IMR-90 (cell line): ENCODE data around the gene SLC27A3. TPM values are rescaled to one million over a fixed set of nuclear protein-coding genes. Genes with fewer than 3 reads are reported as not detected.

Experiments used
- ATAC-seq: fragments of 200-7000 bp; cut with Tn5 transposase; 2 replicates; pipeline ENCODE4 v1.9.1; 2020; ENCODE audit warnings: low read depth, mild to moderate bottlenecking, moderate library complexity
- BruUV-seq: library from RNA; stranded (reverse); fragments of 400-500 nt; replicated peaks from 2 replicates; lab custom pipeline; 2021; lab: Mats Ljungman, UMichigan
- CTCF ChIA-PET: fragments of 300-600 bp; formaldehyde crosslinking; extraction: SDS; loops from one replicate; lab custom pipeline; 2021; ENCODE audit warnings: antibody characterized with exemption; lab: Yijun Ruan, JAX
- POLR2A ChIA-PET: fragments of 300-600 bp; sonication (Branson Sonifier 250); formaldehyde crosslinking; loops from one replicate; lab custom pipeline; 2022; ENCODE audit warnings: antibody characterized with exemption; ENCODE audit not compliant: unreplicated experiment; lab: Charles Lee
- DNase-seq: peaks from one replicate; pipeline ENCODE4 v3.0.0; 2013
- H2AFZ ChIP-seq: replicated peaks from 2 replicates; pipeline ENCODE3; 2013; ENCODE audit warnings: low read length, mild to moderate bottlenecking; ENCODE audit not compliant: poor library complexity
- H2AK5ac ChIP-seq: 2 replicates; pipeline ENCODE4 v1.6.1; 2013; ENCODE audit warnings: low read depth, low read length, inconsistent platforms
- H2AK9ac ChIP-seq: replicated peaks from 2 replicates; pipeline ENCODE3; 2013; ENCODE audit warnings: mild to moderate bottlenecking, low read depth, low read length, moderate library complexity; ENCODE audit not compliant: poor library complexity
- H2BK120ac ChIP-seq: 2 replicates; pipeline ENCODE4 v1.6.1; 2013; ENCODE audit warnings: low read depth, low read length, inconsistent platforms
- H2BK15ac ChIP-seq: 3 replicates; pipeline ENCODE4 v1.6.1; 2013; ENCODE audit warnings: low read depth, low read length, inconsistent platforms
- H2BK20ac ChIP-seq: 2 replicates; pipeline ENCODE4 v1.6.1; 2013; ENCODE audit warnings: low read depth, mild to moderate bottlenecking, inconsistent platforms, low read length, moderate library complexity
- H2BK5ac ChIP-seq: 2 replicates; pipeline ENCODE4 v1.6.1; 2013; ENCODE audit warnings: mild to moderate bottlenecking, low read depth, low read length, inconsistent platforms; ENCODE audit not compliant: poor library complexity, severe bottlenecking
- H3K14ac ChIP-seq: replicated peaks from 2 replicates; pipeline ENCODE4 v1.6.1; 2013; ENCODE audit warnings: low read depth, low read length, inconsistent platforms
- H3K18ac ChIP-seq: 2 replicates; pipeline ENCODE4 v1.6.1; 2013; ENCODE audit warnings: low read depth, low read length, control low read depth
- H3K23ac ChIP-seq: 2 replicates; pipeline ENCODE4 v1.6.1; 2013; ENCODE audit warnings: low read depth, low read length, inconsistent platforms
- H3K27ac ChIP-seq: 2 replicates; pipeline ENCODE4 v1.5.1; 2013; ENCODE audit warnings: mild to moderate bottlenecking, control low read depth, low read length; ENCODE audit not compliant: insufficient read depth
- H3K27me3 ChIP-seq: 2 replicates; pipeline ENCODE4 v1.6.1; 2013; ENCODE audit warnings: low read length; ENCODE audit not compliant: control insufficient read depth, insufficient read depth
- H3K36me3 ChIP-seq: 2 replicates; pipeline ENCODE4 v1.6.1; 2013; ENCODE audit warnings: low read length, mixed read lengths; ENCODE audit not compliant: control insufficient read depth, insufficient read depth
- H3K4ac ChIP-seq: 2 replicates; pipeline ENCODE4 v1.6.1; 2013; ENCODE audit warnings: low read depth, low read length, inconsistent platforms
- H3K4me1 ChIP-seq: 2 replicates; pipeline ENCODE4 v1.6.1; 2013; ENCODE audit warnings: low read length, mixed read lengths; ENCODE audit not compliant: control insufficient read depth, insufficient read depth
- H3K4me2 ChIP-seq: 2 replicates; pipeline ENCODE4 v1.6.1; 2013; ENCODE audit warnings: low read depth, mild to moderate bottlenecking, control low read depth, low read length, moderate library complexity
- H3K4me3 ChIP-seq: 2 replicates; pipeline ENCODE4 v1.5.1; 2013; ENCODE audit warnings: low read depth, mild to moderate bottlenecking, control low read depth, low read length, moderate library complexity; ENCODE audit not compliant: insufficient read depth
- H3K56ac ChIP-seq: 2 replicates; pipeline ENCODE4 v1.6.1; 2013; ENCODE audit warnings: low read length, inconsistent platforms; ENCODE audit not compliant: insufficient read depth; ENCODE audit errors: extremely low read depth
- H3K79me1 ChIP-seq, 2 experiments: 2 replicates each; pipeline ENCODE4 v1.6.1; 2013; ENCODE audit warnings: low read length in 2 of 2, inconsistent platforms in 1 of 2, low read depth in 1 of 2
- H3K9ac ChIP-seq: 2 replicates; pipeline ENCODE4 v1.6.1; 2013; ENCODE audit warnings: low read depth, low read length, control low read depth
- H3K9me1 ChIP-seq: 2 replicates; pipeline ENCODE4 v1.6.1; 2013; ENCODE audit warnings: low read length, inconsistent platforms; ENCODE audit not compliant: insufficient read depth
- H3K9me3 ChIP-seq: 2 replicates; pipeline ENCODE4 v1.6.1; 2013; ENCODE audit warnings: low read length; ENCODE audit not compliant: control insufficient read depth, insufficient read depth
- H4K20me1 ChIP-seq: 2 replicates; pipeline ENCODE4 v1.6.1; 2013; ENCODE audit warnings: low read length, inconsistent platforms; ENCODE audit not compliant: insufficient read depth
- H4K5ac ChIP-seq: 2 replicates; pipeline ENCODE4 v1.6.1; 2013; ENCODE audit warnings: mild to moderate bottlenecking, low read depth, low read length, control low read depth
- H4K8ac ChIP-seq, 2 experiments: 2 replicates each; pipeline ENCODE4 v1.6.1; 2013; ENCODE audit warnings: low read depth in 2 of 2, low read length in 2 of 2, control low read depth in 1 of 2, inconsistent platforms in 1 of 2
- H4K91ac ChIP-seq: 2 replicates; pipeline ENCODE4 v1.6.1; 2013; ENCODE audit warnings: low read depth, low read length, inconsistent platforms; ENCODE audit not compliant: insufficient read depth
- BHLHE40 ChIP-seq: fragments of 150-350 bp; IDR thresholded peaks from 2 replicates; pipeline ENCODE4 v1.6.1; 2016; ENCODE audit warnings: mild to moderate bottlenecking, low read depth, low read length
- CEBPB ChIP-seq: IDR thresholded peaks from 2 replicates; pipeline ENCODE4 v1.6.1; 2012; ENCODE audit warnings: low read depth, low read length, improper control_type of control experiment
- FOS ChIP-seq: fragments of 150-350 bp; IDR thresholded peaks from 2 replicates; pipeline ENCODE4 v1.6.1; 2016; ENCODE audit warnings: low read depth, low read length
- MAZ ChIP-seq: IDR thresholded peaks from 2 replicates; pipeline ENCODE4 v1.6.1; 2012; ENCODE audit warnings: low read depth, mild to moderate bottlenecking, low read length, improper control_type of control experiment, moderate library complexity, borderline replicate concordance
- MXI1 ChIP-seq: IDR thresholded peaks from 2 replicates; pipeline ENCODE4 v1.6.1; 2012; ENCODE audit warnings: low read depth, mild to moderate bottlenecking, low read length, moderate library complexity, borderline replicate concordance
- NFE2L2 ChIP-seq: fragments of 150-350 bp; IDR thresholded peaks from 2 replicates; pipeline ENCODE4 v1.6.1; 2016; ENCODE audit warnings: low read depth, mild to moderate bottlenecking, low read length
- POLR2A ChIP-seq: IDR thresholded peaks from 2 replicates; pipeline ENCODE4 v1.6.1; 2012; ENCODE audit warnings: mild to moderate bottlenecking, low read depth, low read length
- RAD21 ChIP-seq: IDR thresholded peaks from 2 replicates; pipeline ENCODE4 v1.6.1; 2012; ENCODE audit warnings: low read length, improper control_type of control experiment
- RCOR1 ChIP-seq: IDR thresholded peaks from 2 replicates; pipeline ENCODE4 v1.6.1; 2012; ENCODE audit warnings: mild to moderate bottlenecking, low read length, improper control_type of control experiment; ENCODE audit not compliant: insufficient replicate concordance
- RFX5 ChIP-seq: IDR thresholded peaks from 2 replicates; pipeline ENCODE4 v1.8.0; 2012; ENCODE audit warnings: low read depth, mild to moderate bottlenecking, low read length, moderate library complexity
- SMC3 ChIP-seq: fragments of 150-350 bp; IDR thresholded peaks from 2 replicates; pipeline ENCODE4 v1.6.1; 2016; ENCODE audit warnings: low read depth, mild to moderate bottlenecking, antibody characterized with exemption, low read length, moderate library complexity
- WGBS, 2 experiments: methylation state at CpG; one replicate each; pipeline versions ENCODE4 v1.1.5 to v1.1.7; 2013; ENCODE audit warnings: missing lambda C conversion rate in 2 of 2; ENCODE audit not compliant: insufficient read length in 1 of 2; ENCODE audit errors: extremely low coverage in 2 of 2; 5-methylcytosine and 5-hydroxymethylcytosine counted together
- dilution Hi-C: fragments of 300-500 bp; cut with HindIII; formaldehyde crosslinking; loops from one replicate; pipeline ENCODE4 v1.14.3; 2018; ENCODE audit warnings: low sequenced_read_pairs; ENCODE audit not compliant: unreplicated experiment
- in situ Hi-C: fragments of 300-500 bp; cut with MboI; formaldehyde crosslinking; loops from 3 replicates; pipeline ENCODE4 v1.14.3; 2019; ENCODE audit warnings: low sequenced_read_pairs, inconsistent platforms, mixed read lengths
- intact Hi-C: fragments of 100-400 bp; cut with micrococcal nuclease; formaldehyde crosslinking; loops from 2 replicates; pipeline ENCODE4 v1.10.0; 2022
- polyA plus RNA-seq, 3 experiments: library from polyadenylated mRNA; depleted of rRNA; stranded (reverse); fragments of >200 nt; gene quantifications; 2 replicates each; pipeline ENCODE4 v1.2.3, GENCODE V29; 2012; ENCODE audit warnings: low replicate concordance in 1 of 3
- total RNA-seq: library from RNA; depleted of rRNA; stranded (reverse); fragments of >200 nt; gene quantifications from 2 replicates; pipeline ENCODE4 v1.2.3, GENCODE V29; 2012
- TF ChIP-seq, protein P1 (sequence below): fragments of 150-350 bp; IDR thresholded peaks from 2 replicates; pipeline ENCODE4 v1.6.1; 2017; ENCODE audit warnings: mild to moderate bottlenecking, antibody characterized with exemption, low read length, low read depth
- TF ChIP-seq, protein P2 (sequence below): fragments of 150-350 bp; IDR thresholded peaks from 2 replicates; pipeline ENCODE4 v1.6.1; 2016; ENCODE audit warnings: low read depth, mild to moderate bottlenecking, low read length, moderate library complexity, borderline replicate concordance

The SLC27A3 gene
- total and polyA plus RNA-seq, 2 of the 4 experiments (the other 2 are of a cell fraction) = 3.2 to 9.3 TPM

DNA sequence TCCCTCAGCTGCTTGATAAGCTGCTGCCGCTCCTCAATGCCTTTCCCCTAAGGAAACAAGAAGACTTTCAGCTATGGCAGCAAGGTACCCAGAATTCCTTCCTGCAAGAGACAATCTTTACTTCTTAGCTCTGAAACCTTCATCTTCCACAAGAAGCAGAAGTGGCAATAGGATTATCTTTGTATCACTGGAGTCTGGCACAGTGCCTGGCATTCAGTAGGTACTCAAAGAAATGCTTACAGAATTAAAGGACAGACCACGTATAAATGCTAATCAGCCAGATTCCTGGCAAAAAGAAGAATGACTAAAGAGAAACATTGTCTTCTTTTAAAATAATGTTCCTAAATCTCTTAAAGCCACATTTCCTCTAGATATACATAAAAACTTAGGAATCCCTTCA, 43.7 kb downstream of the SLC27A3 start:
- Histone ChIP-seq H4K20me1 (no peaks in the 10 kb centered on the region), H3K79me1 (peaks cover 0 to 5% of the 10 kb centered on the region in 2 experiments; a peak in 2 of 4 replicates), H3K9me1 (no peaks in the 10 kb centered on the region), H3K4me2 (no peak overlapping the region), H3K9me3 (no peaks in the 10 kb centered on the region), H2BK5ac (no peak overlapping the region), H2BK120ac (no peak overlapping the region), H3K14ac (no peak overlapping the region), H2AK5ac (no peak overlapping the region), H3K27ac (no peak overlapping the region), H4K91ac (no peak overlapping the region), H4K5ac (no peak overlapping the region), H3K36me3 (peaks cover 30% of the 10 kb centered on the region), H2BK20ac (no peak overlapping the region), H2AFZ (no peak overlapping the region), H2AK9ac (no peak overlapping the region), H3K23ac (no peak overlapping the region), H3K27me3 (no peaks in the 10 kb centered on the region), H3K9ac (no peak overlapping the region), H3K18ac (no peak overlapping the region), H2BK15ac (no peak overlapping the region), H3K4me3 (no peak overlapping the region), H3K4ac (no peak overlapping the region), H3K4me1 (no peaks in the 10 kb centered on the region), H3K56ac (no peak overlapping the region), H4K8ac (no peak overlapping the region)
- dilution Hi-C loops = loop anchor here (25.0 kb wide), 1 partner anchor 93 kb away; the partner anchor contains the start of gene GATAD2B
- WGBS, 2 experiments = no CpG with 5 or more reads among the region's 2 CpGs
- in situ Hi-C loops = no loop called here
- ChIA-PET CTCF (interaction anchor here (1.2 kb wide), 1 partner anchor 15 kb away, joined by 5 read pairs; no protein-coding TSS in a partner anchor), POLR2A (no interaction called here)
- no peak for ATAC-seq
- intact Hi-C loops = no loop called here
- no TSS peak for BruUV-seq
- no peak for TF ChIP-seq RCOR1
- no peak for TF ChIP-seq NFE2L2
- no peak for TF ChIP-seq MAZ
- TF ChIP-seq MXI1 = no peak
- no peak for TF ChIP-seq RAD21
- no peak for TF ChIP-seq SMC3
- TF ChIP-seq, protein P1, sequence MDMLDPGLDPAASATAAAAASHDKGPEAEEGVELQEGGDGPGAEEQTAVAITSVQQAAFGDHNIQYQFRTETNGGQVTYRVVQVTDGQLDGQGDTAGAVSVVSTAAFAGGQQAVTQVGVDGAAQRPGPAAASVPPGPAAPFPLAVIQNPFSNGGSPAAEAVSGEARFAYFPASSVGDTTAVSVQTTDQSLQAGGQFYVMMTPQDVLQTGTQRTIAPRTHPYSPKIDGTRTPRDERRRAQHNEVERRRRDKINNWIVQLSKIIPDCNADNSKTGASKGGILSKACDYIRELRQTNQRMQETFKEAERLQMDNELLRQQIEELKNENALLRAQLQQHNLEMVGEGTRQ = no peak
- TF ChIP-seq POLR2A = no peak
- no peak for TF ChIP-seq BHLHE40
- no peak for TF ChIP-seq FOS
- TF ChIP-seq RFX5 = no peak
- no peak for TF ChIP-seq CEBPB
- TF ChIP-seq, protein P2, sequence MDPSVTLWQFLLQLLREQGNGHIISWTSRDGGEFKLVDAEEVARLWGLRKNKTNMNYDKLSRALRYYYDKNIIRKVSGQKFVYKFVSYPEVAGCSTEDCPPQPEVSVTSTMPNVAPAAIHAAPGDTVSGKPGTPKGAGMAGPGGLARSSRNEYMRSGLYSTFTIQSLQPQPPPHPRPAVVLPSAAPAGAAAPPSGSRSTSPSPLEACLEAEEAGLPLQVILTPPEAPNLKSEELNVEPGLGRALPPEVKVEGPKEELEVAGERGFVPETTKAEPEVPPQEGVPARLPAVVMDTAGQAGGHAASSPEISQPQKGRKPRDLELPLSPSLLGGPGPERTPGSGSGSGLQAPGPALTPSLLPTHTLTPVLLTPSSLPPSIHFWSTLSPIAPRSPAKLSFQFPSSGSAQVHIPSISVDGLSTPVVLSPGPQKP = no peak
- DNase-seq = no peak
